GM12875 (cell line): ENCODE measurements around the gene SCCPDH.
A peak's percentile ranks its signal among the peaks of the same experiment; 100 is the strongest.
"Not testable (repeated sequence)": the region's sequence is repeated elsewhere in the genome, so short reads cannot be mapped to it uniquely, and the experiment has no call there.

ENCODE experiments used
- H3K4me3 ChIP-seq: one replicate; pipeline ENCODE4 v1.5.1; 2011; ENCODE audit warnings: low read depth, low read length, control low read depth
- TF ChIP-seq, protein P1 (sequence below): IDR thresholded peaks from 2 replicates; pipeline ENCODE4 v1.5.1; 2011; ENCODE audit warnings: low read depth, mild to moderate bottlenecking, control low read depth, inconsistent platforms, low read length, moderate library complexity, borderline replicate concordance; ENCODE audit not compliant: insufficient read depth

The SCCPDH gene

DNA sequence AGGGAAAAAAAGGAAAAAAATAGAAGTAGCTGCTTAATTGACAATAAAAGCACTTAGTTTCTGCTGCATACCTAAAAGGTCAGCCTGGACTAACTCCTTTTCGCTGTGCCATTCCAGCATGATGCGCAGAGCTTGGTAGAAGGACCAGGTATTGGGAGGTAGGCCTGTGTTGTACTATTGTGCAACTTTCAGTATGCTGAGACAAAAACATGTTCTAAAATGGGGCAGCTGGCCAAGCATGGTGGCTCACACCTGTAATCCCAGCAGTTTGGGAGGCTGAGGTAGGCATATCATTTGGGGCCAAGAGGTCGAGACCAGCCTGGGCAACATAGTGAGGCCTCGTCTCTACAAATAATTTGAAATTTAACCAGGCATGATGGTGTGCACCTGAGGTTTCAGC lies 15.0 kb upstream of the SCCPDH start:
- TF ChIP-seq, protein P1, sequence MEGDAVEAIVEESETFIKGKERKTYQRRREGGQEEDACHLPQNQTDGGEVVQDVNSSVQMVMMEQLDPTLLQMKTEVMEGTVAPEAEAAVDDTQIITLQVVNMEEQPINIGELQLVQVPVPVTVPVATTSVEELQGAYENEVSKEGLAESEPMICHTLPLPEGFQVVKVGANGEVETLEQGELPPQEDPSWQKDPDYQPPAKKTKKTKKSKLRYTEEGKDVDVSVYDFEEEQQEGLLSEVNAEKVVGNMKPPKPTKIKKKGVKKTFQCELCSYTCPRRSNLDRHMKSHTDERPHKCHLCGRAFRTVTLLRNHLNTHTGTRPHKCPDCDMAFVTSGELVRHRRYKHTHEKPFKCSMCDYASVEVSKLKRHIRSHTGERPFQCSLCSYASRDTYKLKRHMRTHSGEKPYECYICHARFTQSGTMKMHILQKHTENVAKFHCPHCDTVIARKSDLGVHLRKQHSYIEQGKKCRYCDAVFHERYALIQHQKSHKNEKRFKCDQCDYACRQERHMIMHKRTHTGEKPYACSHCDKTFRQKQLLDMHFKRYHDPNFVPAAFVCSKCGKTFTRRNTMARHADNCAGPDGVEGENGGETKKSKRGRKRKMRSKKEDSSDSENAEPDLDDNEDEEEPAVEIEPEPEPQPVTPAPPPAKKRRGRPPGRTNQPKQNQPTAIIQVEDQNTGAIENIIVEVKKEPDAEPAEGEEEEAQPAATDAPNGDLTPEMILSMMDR = no peak
- H3K4me3 ChIP-seq = no peak overlapping the region

DNA sequence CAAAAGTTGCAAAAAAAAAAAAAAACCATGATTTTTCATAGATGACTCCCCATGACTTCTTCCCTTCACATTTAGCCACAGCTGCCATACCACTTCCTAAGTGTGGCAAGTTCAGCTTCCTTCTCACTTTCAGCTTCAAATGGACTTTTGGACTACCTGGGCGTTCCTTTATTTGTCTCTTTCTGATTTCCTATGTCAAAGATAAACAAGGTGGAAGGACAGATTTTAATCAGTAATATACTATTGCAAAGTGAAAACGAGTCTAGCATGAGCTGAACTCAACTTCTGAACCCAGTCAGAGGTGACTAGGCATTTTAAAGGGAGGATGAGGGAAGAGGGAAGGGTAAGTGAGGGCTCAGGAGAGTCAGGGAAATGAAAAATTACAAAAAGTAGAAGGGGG lies 14.4 kb upstream of the SCCPDH start:
- no peak overlapping the region for H3K4me3 ChIP-seq
- TF ChIP-seq, protein P1 = no peak

DNA sequence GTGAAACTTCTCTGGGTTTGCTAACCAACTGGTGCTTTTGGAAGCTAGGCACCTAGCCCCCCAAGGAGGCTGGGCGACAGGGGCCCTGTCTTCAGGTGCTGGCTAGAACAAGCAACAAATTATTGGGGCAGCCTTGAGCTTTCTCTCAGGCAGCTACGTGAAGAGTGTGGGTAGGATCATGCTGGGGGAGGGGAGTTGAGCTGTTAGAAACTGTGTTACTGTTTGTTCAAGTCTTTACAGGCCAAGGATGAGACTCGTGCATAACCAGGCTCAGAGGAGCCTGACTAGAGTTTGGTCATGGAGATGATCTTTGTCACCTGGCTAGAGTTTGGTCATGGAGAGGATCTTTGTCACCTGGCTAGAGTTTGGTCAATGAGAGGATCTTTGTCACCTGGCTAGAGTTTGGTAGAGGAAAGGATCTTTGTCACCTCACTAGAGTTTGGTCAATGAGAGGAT lies 12.6 kb upstream of the SCCPDH start:
- H3K4me3 ChIP-seq = no peak overlapping the region
- TF ChIP-seq, protein P1 = no peak

DNA sequence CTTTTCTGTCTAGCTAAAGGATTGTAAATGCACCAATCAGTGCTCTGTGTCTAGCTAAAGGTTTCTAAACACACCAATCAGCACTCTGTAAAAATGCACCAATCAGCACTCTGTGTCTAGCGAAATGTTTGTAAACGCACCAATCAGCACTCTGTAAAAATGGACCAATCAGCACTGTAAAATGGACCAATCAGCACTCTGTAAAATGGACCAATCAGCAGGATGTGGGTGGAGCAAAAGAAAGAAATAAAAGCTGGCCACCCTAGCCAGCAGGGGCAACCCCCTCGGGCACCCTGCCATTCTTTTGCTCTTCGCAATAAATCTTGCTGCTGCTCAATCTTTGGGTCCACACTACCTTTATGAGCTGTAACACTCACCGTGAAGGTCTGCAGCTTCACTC lies 11.8 kb upstream of the SCCPDH start:
- not testable (repeated sequence) for H3K4me3 ChIP-seq

DNA sequence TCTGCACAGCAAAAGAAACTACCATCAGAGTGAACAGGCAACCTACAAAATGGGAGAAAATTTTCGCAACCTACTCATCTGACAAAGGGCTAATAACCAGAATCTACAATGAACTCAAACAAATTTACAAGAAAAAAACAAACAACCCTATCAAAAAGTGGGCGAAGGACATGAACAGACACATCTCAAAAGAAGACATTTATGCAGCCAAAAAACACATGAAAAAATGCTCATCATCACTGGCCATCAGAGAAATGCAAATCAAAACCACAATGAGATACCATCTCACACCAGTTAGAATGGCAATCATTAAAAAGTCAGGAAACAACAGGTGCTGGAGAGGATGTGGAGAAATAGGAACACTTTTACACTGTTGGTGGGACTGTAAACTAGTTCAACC lies 4.8 kb upstream of the SCCPDH start:
- H3K4me3 ChIP-seq = not testable (repeated sequence)

DNA sequence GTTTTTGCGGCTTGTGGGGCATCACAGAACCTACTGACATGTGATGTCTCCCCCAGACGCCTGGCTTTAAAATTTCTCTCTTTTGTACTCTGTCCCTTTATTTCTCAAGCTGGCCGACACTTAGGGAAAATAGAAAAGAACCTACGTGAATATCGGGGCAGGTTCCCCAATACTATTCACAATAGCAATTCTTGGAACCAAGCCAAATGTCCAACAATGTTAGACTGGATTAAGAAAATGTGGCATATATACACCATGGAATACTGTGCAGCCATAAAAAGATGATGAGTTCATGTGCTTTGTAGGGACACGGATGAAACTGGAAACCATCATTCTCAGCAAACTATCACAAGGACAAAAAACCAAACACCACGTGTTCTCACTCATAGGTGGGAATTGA lies 3.4 kb upstream of the SCCPDH start:
- not testable (repeated sequence) for H3K4me3 ChIP-seq

DNA sequence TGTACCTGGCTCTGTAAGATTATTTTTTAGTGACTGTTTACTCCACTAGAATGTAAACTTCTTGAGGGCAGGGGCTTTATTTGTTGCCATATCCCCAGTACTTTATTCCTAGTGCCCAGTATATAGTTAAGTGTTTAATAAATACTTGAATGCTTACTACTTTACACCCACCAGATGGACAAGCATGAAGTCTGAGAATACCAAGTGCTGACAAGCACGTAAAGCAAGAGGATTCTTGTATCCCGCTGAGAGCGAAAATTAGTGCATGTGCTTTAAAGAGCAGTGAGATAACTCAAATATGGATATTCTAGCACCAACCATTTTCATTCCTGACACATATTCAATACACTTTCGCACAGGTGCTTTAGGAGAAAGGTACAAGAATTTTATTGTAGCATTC lies 1.5 kb upstream of the SCCPDH start:
- H3K4me3 ChIP-seq = no peak overlapping the region

DNA sequence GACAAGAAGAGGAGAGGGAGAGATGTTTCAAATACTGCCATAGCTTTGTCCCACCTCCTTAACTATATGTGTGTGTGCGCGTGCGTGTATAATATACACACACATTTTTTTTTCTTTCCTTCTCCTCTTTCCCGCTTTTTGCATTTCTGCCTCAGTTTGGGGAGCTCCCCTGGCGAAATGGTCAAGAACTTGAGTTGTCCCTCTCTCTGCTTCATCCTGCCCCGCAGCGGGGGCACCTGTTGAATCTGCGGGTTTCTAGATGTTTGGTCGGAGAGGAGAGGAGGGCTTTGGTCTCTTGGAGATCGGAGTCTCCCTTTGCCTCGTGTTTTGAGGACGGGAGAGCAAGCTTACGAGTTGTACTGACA lies 504 bp downstream of the SCCPDH start:
- peak overlapping the region; percentile 92 for H3K4me3 ChIP-seq
- TF ChIP-seq, protein P1 = no peak

More for the DNA sequence above, 1.5 kb upstream of the SCCPDH start:
- TF ChIP-seq, protein P1 = no peak

DNA sequence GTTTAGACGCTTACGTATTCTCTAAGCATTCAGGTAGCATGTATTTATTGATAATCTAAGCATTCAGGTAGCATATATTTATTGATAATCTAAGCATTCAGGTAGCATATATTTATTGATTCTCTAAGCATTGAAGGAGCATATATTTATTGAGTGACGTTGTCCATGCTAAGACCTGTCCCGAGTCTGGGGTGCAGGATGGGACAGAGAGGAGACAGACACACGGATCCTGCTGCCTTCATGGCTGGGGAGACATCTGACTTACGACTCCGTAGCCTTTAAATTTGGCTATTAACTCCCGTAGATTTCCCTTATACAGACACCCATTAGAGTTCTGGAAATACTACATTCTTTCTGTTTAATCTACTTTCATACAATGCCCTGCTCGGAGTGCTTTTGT lies 982 bp downstream of the SCCPDH start:
- H3K4me3 ChIP-seq = no peak overlapping the region
- TF ChIP-seq, protein P1 = no peak
